Measurements from ENCODE around the gene CEBPE.

The CEBPE gene

DNA sequence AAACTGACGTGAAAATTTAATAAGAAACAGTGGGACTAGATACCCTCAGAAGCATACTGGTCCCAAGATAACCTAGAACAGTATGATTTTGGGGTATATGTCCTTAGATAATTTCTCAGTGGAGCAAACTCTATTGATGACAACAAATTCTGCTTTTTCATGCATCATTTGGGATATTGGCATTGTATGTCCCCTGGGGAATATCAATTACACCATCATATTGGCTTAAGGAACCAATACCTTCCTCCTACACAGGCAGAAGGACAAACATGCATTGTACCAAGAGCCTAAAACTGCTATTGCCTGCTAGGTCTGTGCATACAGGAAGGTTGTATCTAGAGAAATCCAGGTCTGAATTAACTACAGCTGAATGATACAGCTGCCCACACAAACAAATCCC, 44.1 kb downstream of the CEBPE start:
- DNase-seq, result no peak

DNA sequence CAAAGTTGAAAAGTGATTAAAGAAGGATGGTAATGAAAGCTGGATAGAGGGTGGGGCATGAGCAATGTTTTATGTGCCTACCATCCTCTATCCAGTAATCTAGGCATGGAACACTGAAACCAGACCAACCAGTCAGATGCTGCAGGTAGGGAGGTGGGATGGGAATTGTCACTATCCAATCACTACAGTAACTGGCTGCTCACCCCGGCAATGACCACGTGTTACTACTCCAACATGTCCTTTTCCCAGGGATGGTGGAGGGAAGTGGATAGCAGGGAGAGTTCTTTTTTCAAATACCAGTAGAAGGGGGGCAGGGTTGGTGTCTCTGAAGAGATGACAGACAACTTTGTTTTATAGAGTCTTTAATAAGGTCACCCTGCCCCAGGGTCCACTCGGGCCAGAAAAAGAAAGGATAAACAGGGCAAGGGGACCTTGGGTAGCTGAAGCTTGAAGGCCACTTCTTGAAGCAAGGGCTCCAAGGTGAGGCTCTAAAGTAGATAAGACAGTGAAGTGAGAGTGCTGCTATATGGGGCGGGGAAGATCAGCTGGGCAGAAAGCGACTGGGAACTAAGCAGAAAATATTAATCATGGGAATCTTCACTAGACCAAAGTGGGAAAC, 47.0 kb downstream of the CEBPE start:
- DNase-seq, result no peak

DNA sequence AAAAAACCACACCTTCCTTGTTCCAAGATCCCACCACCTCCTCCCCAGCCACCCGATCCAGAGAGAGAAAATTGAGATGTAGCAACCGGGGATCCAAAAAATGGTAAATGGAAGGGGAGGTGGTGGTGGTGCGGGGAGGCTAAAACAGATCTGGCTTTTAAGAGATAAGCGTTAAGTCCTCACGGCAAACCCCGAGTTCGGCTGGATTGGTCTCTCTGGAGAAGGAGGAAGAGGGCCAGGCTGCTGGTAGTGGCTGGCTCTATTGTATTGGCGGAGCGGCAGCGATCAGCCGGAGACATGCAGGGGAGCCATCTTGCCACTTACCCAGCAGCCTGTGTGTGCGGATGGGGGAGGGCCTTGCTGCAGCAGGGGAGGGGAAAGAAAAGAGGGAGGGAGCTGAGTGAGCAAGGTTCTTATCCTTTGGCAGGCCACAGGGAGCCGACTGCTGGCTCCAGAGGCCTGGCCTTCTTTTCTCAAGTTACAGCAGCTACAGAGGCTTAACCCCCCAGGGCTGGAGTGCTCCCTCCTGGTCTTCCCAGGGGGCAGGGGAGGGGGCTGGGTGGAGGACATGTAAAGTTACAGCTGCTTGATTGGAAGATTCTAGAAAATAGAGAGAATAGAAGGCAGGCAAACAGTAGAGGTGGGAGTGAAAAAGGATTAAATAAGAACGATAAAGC, 47.7 kb downstream of the CEBPE start:
- peak; percentile 92 for DNase-seq

DNA sequence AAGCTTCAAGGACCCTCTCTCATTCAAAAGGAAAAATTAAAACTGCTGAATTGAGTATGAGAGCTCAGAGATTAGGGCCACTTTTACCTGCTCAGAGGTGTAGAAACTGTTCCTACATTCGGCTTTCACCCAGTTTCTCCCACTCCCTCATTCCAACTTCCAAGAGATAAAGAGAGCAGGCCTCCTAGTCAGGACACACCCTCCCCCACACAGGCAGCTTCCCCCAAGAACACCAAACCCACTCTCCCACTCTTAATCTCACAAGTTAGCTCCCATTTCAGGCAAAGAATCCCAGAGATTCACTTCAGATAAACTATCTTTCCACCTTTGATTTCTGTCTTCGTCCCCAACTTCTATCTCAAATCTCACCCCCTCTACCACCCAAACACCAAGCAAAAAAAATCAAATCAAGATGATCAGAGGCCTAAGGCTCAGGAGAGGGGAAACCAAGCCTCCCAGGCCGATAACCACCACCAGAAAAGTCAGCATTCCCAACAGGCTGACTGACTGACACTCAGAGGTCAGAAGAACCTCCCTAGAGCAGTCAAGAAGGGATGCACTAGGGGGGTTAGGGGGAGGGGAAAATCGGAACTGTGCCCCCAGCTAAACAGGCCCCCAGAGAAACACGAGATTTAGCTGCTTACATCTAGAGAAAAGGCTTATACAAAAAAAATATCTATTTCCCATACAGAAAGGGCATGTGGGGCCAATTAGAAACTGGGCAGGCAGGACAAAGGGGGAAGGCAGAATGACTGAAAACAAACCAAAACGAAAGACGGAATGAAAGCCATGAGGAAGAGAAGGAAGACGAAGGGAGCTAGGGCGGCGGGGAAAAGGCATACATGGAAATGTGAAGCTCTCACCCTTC, 48.6 kb downstream of the CEBPE start:
- no peak for DNase-seq

DNA sequence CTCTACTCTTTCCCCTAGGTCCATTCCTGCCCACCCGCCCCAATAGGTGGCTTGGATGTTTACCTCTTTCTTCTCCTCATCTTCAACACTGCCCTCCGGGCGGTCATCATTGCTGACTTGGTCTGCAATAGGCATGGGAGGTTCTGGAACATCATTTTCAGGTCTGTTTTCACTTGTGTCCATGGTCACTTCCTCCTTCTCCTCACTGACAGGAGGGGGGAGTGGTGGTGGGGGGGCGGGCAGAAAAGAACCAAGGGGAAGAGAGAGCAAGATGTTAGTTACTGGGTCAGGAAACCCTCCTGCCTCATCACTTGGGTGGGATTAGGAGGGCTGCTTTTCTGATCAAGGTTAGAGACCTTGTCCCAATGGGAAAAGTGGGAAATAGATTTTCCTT, 49.6 kb downstream of the CEBPE start:
- DNase-seq, result no peak

DNA sequence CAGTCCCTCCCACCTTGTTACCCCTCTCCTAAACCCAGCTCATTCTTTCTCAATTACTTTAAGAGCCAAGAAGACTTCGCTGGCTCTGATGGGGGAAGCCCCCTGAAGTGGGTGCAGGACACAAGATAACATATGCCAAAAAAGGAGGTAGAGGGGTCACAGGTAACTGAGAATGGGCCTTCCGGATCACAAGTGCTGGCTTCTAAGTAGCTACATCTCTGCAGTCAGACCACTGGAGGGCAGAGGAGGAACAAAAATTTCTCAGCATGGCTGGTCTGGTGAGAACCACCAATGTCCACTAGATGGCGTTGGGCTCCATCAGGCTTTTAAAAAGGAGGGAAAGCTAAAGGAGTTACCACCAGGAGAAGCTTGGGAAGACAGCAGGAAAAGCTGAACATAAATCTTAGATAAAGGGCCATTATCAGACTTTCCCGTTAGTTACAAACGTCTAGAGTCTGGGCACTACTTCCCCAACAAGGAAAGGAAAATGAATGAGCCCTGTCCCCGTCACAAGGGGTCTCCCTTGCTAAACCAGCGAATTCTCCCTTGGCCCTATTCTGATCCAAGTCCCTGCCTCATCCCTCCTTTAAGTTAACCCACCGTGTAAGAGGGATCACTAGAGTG, 50.2 kb downstream of the CEBPE start:
- DNase-seq, result peak; percentile 89

DNA sequence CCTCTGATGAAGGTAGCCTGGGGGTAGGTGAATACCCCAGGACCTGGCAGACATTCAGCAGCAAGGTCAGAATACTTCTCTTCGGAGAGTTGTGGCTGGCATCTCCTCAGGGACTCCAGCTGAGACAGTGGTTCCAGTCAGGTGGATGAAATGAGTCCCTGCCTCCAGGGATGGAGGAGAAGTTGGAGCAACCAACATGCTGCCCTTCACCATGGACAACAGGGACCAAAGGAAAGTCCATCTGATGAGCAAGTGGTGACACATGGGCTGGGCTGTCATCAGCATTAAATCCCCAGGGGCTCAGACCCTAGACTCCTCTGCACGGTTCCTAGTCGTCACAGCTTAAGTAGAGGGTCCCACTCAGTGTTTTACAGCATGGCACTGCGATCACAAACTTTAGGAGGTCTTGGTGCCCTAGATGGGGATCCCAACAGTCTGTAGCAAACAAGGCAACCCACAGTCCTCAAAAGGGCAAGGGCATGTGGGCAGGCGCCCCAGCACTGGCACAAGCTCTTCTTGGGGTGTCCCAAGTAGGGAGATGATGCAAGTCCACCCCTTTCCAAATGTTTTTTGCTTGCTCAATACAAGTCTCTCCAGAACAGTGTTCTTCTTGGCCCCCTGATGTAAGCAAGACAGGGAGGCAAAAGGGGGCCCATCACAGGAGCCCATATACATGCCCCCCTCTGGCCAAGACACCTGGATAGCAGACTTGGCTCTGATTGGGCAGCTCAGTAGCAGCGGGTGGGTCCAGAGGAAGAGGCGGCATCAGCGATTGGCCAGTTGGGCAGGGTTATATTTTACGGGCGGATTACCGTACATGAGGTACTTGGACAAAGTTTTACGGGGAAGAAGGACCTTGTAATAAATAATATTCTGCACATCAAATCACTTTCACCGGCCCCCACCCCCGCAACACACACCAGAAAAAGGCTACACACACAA, 50.9 kb downstream of the CEBPE start:
- no peak for DNase-seq

Measured in fibroblast of skin of abdomen (primary cell).